Activated effector memory CD4-positive, alpha-beta T cell treated with Interleukin-2 at 50 U/mL for 16 hours (primary cell): ENCODE data around the gene DOCK3.
"Not testable (repeated sequence)": the region's sequence is repeated elsewhere in the genome, so short reads cannot be mapped to it uniquely, and the experiment has no call there.

Experiments
- DNase-seq: peaks from one replicate; pipeline ENCODE4 v3.0.0-alpha.2; 2020

DOCK3 gene

GRCh38 chr3:50913260-50913659 is 238.5 kb downstream of the DOCK3 start:
- no peak for DNase-seq

- DNase-seq: not testable (repeated sequence)
These were observed 247.3 kb downstream of the DOCK3 start for GRCh38 chr3:50922071-50922470.

- DNase-seq: no peak
These were observed 249.2 kb downstream of the DOCK3 start for GRCh38 chr3:50923955-50924354.

- DNase-seq: no peak
These were observed 249.9 kb downstream of the DOCK3 start for GRCh38 chr3:50924638-50925037.

- DNase-seq: no peak
These were observed 252.1 kb downstream of the DOCK3 start for GRCh38 chr3:50926868-50927267.

- DNase-seq: no peak
These were observed 255.9 kb downstream of the DOCK3 start for GRCh38 chr3:50930371-50931208.

GRCh38 chr3:50932918-50933317 is 258.2 kb downstream of the DOCK3 start:
- DNase-seq: not testable (repeated sequence)

- no peak for DNase-seq
These were observed 261.7 kb downstream of the DOCK3 start for GRCh38 chr3:50936389-50936788.

- no peak for DNase-seq
These were observed 272.7 kb downstream of the DOCK3 start for GRCh38 chr3:50947419-50947818.

- no peak for DNase-seq
These were observed 275.9 kb downstream of the DOCK3 start for GRCh38 chr3:50950591-50950990.

- no peak for DNase-seq
These were observed 279.2 kb downstream of the DOCK3 start for GRCh38 chr3:50953825-50954414.

GRCh38 chr3:50961386-50961785 is 286.7 kb downstream of the DOCK3 start:
- no peak for DNase-seq

GRCh38 chr3:50971487-50971924 is 296.8 kb downstream of the DOCK3 start:
- peak; percentile 35 for DNase-seq

- no peak for DNase-seq
These were observed 297.3 kb downstream of the DOCK3 start for GRCh38 chr3:50972029-50972428.

- DNase-seq: not testable (repeated sequence)
These were observed 303.9 kb downstream of the DOCK3 start for GRCh38 chr3:50978586-50978985.

- DNase-seq: no peak
These were observed 304.4 kb downstream of the DOCK3 start for GRCh38 chr3:50978991-50979667.

GRCh38 chr3:50982540-50983325 is 308.0 kb downstream of the DOCK3 start:
- DNase-seq: no peak

GRCh38 chr3:50983887-50984286 is 309.2 kb downstream of the DOCK3 start:
- no peak for DNase-seq

GRCh38 chr3:50985893-50986292 is 311.2 kb downstream of the DOCK3 start:
- no peak for DNase-seq

- DNase-seq: no peak
These were observed 312.0 kb downstream of the DOCK3 start for GRCh38 chr3:50986726-50987125.

- no peak for DNase-seq
These were observed 319.8 kb downstream of the DOCK3 start for GRCh38 chr3:50994537-50994936.

GRCh38 chr3:50995085-50995824 is 320.5 kb downstream of the DOCK3 start:
- DNase-seq: no peak
